Articular chondrocyte of knee joint (primary cell): ENCODE measurements around the gene ZNF280D. TPM values are rescaled to one million over a fixed set of nuclear protein-coding genes. Genes with fewer than 3 reads are reported as not detected.

Source experiments
- small RNA-seq: library from RNA; depleted of rRNA; stranded (forward); fragments of <200 nt; gene quantifications from one replicate; pipeline ENCODE3, GENCODE V24; 2012
- total RNA-seq: library from RNA; depleted of rRNA; stranded (reverse); fragments of >200 nt; gene quantifications from 2 replicates; pipeline ENCODE4 v1.2.3, GENCODE V29; 2012

ZNF280D gene
- 83.9 and 84.5 TPM in 2 replicates for total RNA-seq

DNA sequence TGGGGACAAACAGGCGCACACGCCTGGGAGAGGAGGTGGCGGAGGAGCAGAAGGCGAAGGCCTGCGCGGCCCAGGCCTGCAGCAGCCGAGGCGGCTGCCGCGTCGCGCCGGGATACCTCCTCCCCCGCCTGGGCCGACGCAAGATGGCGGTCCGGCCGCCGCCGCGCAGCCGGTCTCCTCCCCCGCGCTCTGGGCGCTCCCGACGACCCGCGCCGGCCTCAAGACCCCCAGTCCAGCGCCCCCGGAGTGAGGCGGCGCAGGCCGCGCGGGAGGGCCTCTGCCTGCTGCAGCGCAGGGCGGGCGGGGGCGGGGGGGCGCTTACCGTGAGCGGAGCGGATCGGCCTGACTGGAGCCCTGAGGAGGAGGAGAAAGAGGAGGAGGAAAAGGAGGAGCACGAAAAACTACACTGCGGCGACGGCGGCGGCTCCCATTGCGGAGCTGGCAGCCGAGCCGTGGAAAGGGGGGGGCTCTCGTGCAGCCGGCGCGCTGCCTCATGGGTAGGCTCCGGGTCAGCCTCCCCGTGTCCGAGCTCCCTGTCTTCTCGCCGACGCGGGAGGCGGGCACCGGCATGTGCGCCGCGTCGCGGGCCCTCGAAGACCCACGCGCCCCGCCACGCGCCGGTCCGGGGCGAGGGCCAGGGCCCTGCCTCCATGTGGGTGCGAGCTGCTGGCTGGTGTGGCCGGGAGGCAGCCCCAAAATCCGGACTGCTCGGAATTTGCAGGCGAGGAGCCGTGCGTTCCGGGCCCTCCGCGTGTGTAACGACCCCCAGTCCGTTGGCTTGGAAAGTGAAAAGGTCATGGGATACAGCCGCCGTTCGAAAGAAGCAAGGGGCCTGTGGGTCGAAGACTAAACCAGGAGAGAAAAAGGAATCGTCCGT is at the start of gene ZNF280D:
Gene ZNF280D (minus strand): TSS at position 374 of the 877 bp plus-strand sequence. CDS start 26,400 bp downstream, outside the sequence.

Small RNA genes within 50 kb of the gene (small RNA-seq; reads per million reads assigned to genes)
- gene RF00019 = not detected

Other genes with a start within 250 kb of the ZNF280D start
- 78.8 and 83.1 TPM in 2 replicates for gene TCF12, start 185.1 kb upstream of the ZNF280D start, total RNA-seq